GM23338 (cell line): Measurements from ENCODE around the gene GDI2.

ENCODE experiments used
- EZH2 ChIP-seq: fragments of 200-600 bp; sonication (generic); IDR thresholded peaks from one replicate; pipeline ENCODE4 v1.8.0; 2017; ENCODE audit warnings: antibody characterized with exemption, mild to moderate bottlenecking, low read depth; ENCODE audit not compliant: unreplicated experiment
- EZH2phosphoT487 ChIP-seq: fragments of 200-600 bp; sonication (generic); IDR thresholded peaks from one replicate; pipeline ENCODE4 v1.8.1; 2018; ENCODE audit warnings: antibody characterized with exemption; ENCODE audit not compliant: unreplicated experiment
- POLR2AphosphoS5 ChIP-seq: IDR thresholded peaks from 2 replicates; pipeline ENCODE4 v1.6.1; 2016; ENCODE audit warnings: antibody characterized with exemption, low read depth
- STAT1 ChIP-seq: IDR thresholded peaks from one replicate; pipeline ENCODE4 v1.6.1; 2016; ENCODE audit warnings: antibody characterized with exemption; ENCODE audit not compliant: unreplicated experiment
- TF ChIP-seq, protein P1 (sequence below), 2 experiments: fragments of 200-600 bp in 1 of 2; sonication (generic) in 1 of 2; conservative IDR thresholded peaks; 2 replicates each; pipeline versions ENCODE4 v1.5.1 to v1.6.1; 2016 to 2017; ENCODE audit warnings: antibody characterized with exemption in 2 of 2, low read depth in 2 of 2, mild to moderate bottlenecking in 2 of 2, moderate library complexity in 1 of 2
- TF ChIP-seq, protein P2 (sequence below): fragments of 250-450 bp; sonication (Bioruptor Pico); IDR thresholded peaks from 2 replicates; pipeline ENCODE4 v1.5.0; 2020; ENCODE audit warnings: mild to moderate bottlenecking, moderate library complexity
- TF ChIP-seq, protein P3 (sequence below): IDR thresholded peaks from one replicate; pipeline ENCODE4 v1.6.1; 2018; ENCODE audit warnings: antibody characterized with exemption; ENCODE audit not compliant: unreplicated experiment
- TF ChIP-seq, protein P4 (sequence below): IDR thresholded peaks from 2 replicates; pipeline ENCODE4 v1.6.1; 2016; ENCODE audit warnings: antibody characterized with exemption

DNA sequence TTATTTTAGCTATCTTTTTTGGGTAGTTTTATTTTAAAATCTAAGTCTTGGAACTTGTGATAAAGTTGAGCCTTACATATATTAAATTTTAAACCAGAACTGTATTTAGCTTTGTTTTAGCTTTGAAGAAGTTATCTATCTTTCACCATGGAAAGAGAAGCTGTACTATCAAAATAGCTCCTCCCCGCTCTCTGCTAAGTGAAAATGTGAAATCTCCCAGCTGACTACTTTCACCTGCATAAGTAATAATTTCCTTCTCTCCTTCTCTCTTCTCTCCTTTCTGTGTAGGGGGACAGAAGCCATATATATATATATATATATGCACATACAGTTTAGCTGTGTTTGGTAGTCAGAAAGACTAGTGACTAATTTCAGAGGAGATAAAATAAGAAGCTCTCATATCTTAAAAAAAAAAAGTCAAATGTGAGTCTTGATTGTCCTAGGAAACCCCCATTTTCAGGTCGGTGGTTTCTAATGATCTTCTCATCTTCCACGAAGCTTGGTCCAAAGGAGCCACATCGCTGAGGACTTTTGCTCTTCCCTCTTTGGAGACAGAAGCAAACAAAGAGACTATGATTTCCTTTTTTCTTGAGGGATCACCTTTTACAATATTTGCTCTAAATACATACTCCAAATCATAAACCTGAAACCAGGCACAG is 30.6 kb upstream of the GDI2 start:
- TF ChIP-seq, protein P1, sequence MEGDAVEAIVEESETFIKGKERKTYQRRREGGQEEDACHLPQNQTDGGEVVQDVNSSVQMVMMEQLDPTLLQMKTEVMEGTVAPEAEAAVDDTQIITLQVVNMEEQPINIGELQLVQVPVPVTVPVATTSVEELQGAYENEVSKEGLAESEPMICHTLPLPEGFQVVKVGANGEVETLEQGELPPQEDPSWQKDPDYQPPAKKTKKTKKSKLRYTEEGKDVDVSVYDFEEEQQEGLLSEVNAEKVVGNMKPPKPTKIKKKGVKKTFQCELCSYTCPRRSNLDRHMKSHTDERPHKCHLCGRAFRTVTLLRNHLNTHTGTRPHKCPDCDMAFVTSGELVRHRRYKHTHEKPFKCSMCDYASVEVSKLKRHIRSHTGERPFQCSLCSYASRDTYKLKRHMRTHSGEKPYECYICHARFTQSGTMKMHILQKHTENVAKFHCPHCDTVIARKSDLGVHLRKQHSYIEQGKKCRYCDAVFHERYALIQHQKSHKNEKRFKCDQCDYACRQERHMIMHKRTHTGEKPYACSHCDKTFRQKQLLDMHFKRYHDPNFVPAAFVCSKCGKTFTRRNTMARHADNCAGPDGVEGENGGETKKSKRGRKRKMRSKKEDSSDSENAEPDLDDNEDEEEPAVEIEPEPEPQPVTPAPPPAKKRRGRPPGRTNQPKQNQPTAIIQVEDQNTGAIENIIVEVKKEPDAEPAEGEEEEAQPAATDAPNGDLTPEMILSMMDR (conservative IDR thresholded peaks at IDR 0.05; ENCODE audit: low read depth in 2 of 2): no peak
- no peak for TF ChIP-seq EZH2phosphoT487
- no peak for TF ChIP-seq EZH2
- TF ChIP-seq STAT1: no peak
- no peak for TF ChIP-seq POLR2AphosphoS5
- TF ChIP-seq, protein P2, sequence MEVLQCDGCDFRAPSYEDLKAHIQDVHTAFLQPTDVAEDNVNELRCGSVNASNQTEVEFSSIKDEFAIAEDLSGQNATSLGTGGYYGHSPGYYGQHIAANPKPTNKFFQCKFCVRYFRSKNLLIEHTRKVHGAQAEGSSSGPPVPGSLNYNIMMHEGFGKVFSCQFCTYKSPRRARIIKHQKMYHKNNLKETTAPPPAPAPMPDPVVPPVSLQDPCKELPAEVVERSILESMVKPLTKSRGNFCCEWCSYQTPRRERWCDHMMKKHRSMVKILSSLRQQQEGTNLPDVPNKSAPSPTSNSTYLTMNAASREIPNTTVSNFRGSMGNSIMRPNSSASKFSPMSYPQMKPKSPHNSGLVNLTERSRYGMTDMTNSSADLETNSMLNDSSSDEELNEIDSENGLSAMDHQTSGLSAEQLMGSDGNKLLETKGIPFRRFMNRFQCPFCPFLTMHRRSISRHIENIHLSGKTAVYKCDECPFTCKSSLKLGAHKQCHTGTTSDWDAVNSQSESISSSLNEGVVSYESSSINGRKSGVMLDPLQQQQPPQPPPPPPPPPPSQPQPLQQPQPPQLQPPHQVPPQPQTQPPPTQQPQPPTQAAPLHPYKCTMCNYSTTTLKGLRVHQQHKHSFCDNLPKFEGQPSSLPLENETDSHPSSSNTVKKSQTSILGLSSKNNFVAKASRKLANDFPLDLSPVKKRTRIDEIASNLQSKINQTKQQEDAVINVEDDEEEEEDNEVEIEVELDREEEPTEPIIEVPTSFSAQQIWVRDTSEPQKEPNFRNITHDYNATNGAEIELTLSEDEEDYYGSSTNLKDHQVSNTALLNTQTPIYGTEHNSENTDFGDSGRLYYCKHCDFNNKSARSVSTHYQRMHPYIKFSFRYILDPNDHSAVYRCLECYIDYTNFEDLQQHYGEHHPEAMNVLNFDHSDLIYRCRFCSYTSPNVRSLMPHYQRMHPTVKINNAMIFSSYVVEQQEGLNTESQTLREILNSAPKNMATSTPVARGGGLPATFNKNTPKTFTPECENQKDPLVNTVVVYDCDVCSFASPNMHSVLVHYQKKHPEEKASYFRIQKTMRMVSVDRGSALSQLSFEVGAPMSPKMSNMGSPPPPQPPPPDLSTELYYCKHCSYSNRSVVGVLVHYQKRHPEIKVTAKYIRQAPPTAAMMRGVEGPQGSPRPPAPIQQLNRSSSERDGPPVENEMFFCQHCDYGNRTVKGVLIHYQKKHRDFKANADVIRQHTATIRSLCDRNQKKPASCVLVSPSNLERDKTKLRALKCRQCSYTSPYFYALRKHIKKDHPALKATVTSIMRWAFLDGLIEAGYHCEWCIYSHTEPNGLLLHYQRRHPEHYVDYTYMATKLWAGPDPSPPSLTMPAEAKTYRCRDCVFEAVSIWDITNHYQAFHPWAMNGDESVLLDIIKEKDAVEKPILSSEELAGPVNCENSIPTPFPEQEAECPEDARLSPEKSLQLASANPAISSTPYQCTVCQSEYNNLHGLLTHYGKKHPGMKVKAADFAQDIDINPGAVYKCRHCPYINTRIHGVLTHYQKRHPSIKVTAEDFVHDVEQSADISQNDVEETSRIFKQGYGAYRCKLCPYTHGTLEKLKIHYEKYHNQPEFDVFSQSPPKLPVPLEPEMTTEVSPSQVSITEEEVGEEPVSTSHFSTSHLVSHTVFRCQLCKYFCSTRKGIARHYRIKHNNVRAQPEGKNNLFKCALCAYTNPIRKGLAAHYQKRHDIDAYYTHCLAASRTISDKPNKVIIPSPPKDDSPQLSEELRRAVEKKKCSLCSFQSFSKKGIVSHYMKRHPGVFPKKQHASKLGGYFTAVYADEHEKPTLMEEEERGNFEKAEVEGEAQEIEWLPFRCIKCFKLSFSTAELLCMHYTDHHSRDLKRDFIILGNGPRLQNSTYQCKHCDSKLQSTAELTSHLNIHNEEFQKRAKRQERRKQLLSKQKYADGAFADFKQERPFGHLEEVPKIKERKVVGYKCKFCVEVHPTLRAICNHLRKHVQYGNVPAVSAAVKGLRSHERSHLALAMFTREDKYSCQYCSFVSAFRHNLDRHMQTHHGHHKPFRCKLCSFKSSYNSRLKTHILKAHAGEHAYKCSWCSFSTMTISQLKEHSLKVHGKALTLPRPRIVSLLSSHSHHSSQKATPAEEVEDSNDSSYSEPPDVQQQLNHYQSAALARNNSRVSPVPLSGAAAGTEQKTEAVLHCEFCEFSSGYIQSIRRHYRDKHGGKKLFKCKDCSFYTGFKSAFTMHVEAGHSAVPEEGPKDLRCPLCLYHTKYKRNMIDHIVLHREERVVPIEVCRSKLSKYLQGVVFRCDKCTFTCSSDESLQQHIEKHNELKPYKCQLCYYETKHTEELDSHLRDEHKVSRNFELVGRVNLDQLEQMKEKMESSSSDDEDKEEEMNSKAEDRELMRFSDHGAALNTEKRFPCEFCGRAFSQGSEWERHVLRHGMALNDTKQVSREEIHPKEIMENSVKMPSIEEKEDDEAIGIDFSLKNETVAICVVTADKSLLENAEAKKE (CRISPR knock-in tag): no peak
- TF ChIP-seq, protein P3, sequence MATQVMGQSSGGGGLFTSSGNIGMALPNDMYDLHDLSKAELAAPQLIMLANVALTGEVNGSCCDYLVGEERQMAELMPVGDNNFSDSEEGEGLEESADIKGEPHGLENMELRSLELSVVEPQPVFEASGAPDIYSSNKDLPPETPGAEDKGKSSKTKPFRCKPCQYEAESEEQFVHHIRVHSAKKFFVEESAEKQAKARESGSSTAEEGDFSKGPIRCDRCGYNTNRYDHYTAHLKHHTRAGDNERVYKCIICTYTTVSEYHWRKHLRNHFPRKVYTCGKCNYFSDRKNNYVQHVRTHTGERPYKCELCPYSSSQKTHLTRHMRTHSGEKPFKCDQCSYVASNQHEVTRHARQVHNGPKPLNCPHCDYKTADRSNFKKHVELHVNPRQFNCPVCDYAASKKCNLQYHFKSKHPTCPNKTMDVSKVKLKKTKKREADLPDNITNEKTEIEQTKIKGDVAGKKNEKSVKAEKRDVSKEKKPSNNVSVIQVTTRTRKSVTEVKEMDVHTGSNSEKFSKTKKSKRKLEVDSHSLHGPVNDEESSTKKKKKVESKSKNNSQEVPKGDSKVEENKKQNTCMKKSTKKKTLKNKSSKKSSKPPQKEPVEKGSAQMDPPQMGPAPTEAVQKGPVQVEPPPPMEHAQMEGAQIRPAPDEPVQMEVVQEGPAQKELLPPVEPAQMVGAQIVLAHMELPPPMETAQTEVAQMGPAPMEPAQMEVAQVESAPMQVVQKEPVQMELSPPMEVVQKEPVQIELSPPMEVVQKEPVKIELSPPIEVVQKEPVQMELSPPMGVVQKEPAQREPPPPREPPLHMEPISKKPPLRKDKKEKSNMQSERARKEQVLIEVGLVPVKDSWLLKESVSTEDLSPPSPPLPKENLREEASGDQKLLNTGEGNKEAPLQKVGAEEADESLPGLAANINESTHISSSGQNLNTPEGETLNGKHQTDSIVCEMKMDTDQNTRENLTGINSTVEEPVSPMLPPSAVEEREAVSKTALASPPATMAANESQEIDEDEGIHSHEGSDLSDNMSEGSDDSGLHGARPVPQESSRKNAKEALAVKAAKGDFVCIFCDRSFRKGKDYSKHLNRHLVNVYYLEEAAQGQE: no peak
- TF ChIP-seq, protein P4, sequence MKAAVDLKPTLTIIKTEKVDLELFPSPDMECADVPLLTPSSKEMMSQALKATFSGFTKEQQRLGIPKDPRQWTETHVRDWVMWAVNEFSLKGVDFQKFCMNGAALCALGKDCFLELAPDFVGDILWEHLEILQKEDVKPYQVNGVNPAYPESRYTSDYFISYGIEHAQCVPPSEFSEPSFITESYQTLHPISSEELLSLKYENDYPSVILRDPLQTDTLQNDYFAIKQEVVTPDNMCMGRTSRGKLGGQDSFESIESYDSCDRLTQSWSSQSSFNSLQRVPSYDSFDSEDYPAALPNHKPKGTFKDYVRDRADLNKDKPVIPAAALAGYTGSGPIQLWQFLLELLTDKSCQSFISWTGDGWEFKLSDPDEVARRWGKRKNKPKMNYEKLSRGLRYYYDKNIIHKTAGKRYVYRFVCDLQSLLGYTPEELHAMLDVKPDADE: no peak
